ENCODE measurements around the gene DSG3. TPM values are rescaled to one million over a fixed set of nuclear protein-coding genes. Genes with fewer than 3 reads are reported as not detected.
"Not testable (repeated sequence)": the region's sequence is repeated elsewhere in the genome, so short reads cannot be mapped to it uniquely, and the experiment has no call there.

The DSG3 gene
- total and polyA plus RNA-seq, 4 experiments from 2014 or later, result 0.03 TPM; not detected in 3

- Histone ChIP-seq H3K27ac (ENCODE audit: low read depth, low read length) (no peak overlapping the region), H3K36me3 (ENCODE audit: insufficient read depth, low read length) (no peaks in the 10 kb centered on the region), H3K9me3 (ENCODE audit: control insufficient read depth in 1 of 2, low read length in 2 of 2) (no peaks in the 10 kb centered on the region), H3K4me3 (ENCODE audit: low read length in 2 of 2) (no peak overlapping the region), H3K4me1 (ENCODE audit: insufficient read depth, low read length) (no peaks in the 10 kb centered on the region), H3K27me3 (ENCODE audit: insufficient read depth, low read length) (peaks cover 8% of the 10 kb centered on the region)
- Mint-ChIP-seq H3K27me3 (peaks cover 18 to 23% of the 10 kb centered on the region in 2 donors), H3K4me1 (peaks cover 2 to 12% (median 3%) of the 10 kb centered on the region in 4 donors), H3K4me3 (no peak overlapping the region), H3K9me3 (peaks cover 0 to 6% (median 1%) of the 10 kb centered on the region in 8 donors), H3K36me3 (no peaks in the 10 kb centered on the region), H3K27ac (no peak overlapping the region)
- ChIA-PET CTCF (ENCODE audit: partially characterized antibody) (interaction anchor here (0.7 kb wide), 1 partner anchor 191 kb away, joined by 3 read pairs; no protein-coding TSS in a partner anchor), POLR2A (ENCODE audit: partially characterized antibody) (no interaction called here)
- no peak for DNase-seq
- intact Hi-C loops (cut with micrococcal nuclease), result no loop called here
Measured at GRCh38 chr18:31500051-31500688, 52.6 kb downstream of the DSG3 start.

GRCh38 chr18:31503011-31503410 lies 55.5 kb downstream of the DSG3 start:
- intact Hi-C loops (cut with micrococcal nuclease), result no loop called here
- Histone ChIP-seq H3K27ac (ENCODE audit: low read depth, low read length) (no peak overlapping the region), H3K9me3 (ENCODE audit: control insufficient read depth in 1 of 2, low read length in 2 of 2) (no peaks in the 10 kb centered on the region), H3K27me3 (ENCODE audit: insufficient read depth, low read length) (peaks cover 8% of the 10 kb centered on the region), H3K36me3 (ENCODE audit: insufficient read depth, low read length) (no peaks in the 10 kb centered on the region), H3K4me1 (ENCODE audit: insufficient read depth, low read length) (no peaks in the 10 kb centered on the region), H3K4me3 (ENCODE audit: low read length in 2 of 2) (no peak overlapping the region)
- peaks cover 2 to 12% (median 3%) of the 10 kb centered on the region in 4 donors for H3K4me1 Mint-ChIP-seq
- POLR2A ChIA-PET (ENCODE audit: partially characterized antibody), result no interaction called here
- CTCF ChIA-PET (ENCODE audit: partially characterized antibody), result no interaction called here
- no peak overlapping the region for H3K4me3 Mint-ChIP-seq
- H3K27me3 Mint-ChIP-seq, result peaks cover 10 to 16% of the 10 kb centered on the region in 2 donors
- no peak for DNase-seq
- peaks cover 0 to 8% (median 3%) of the 10 kb centered on the region in 8 donors for H3K9me3 Mint-ChIP-seq
- no peak overlapping the region for H3K27ac Mint-ChIP-seq
- H3K36me3 Mint-ChIP-seq, result no peaks in the 10 kb centered on the region

- Mint-ChIP-seq H3K4me3 (no peak overlapping the region), H3K36me3 (no peaks in the 10 kb centered on the region), H3K9me3 (peaks cover 0 to 8% (median 3%) of the 10 kb centered on the region in 8 donors), H3K4me1 (peaks cover 0 to under 1% (median 0%) of the 10 kb centered on the region in 4 donors), H3K27me3 (peaks cover 3 to 8% of the 10 kb centered on the region in 2 donors), H3K27ac (no peak overlapping the region)
- Histone ChIP-seq H3K4me3 (ENCODE audit: low read length in 2 of 2) (no peak overlapping the region), H3K4me1 (ENCODE audit: insufficient read depth, low read length) (no peaks in the 10 kb centered on the region), H3K9me3 (ENCODE audit: control insufficient read depth in 1 of 2, low read length in 2 of 2) (no peaks in the 10 kb centered on the region), H3K27ac (ENCODE audit: low read depth, low read length) (no peak overlapping the region), H3K36me3 (ENCODE audit: insufficient read depth, low read length) (no peaks in the 10 kb centered on the region), H3K27me3 (ENCODE audit: insufficient read depth, low read length) (peaks cover 8% of the 10 kb centered on the region)
- DNase-seq, result no peak
- ChIA-PET CTCF (ENCODE audit: partially characterized antibody) (no interaction called here), POLR2A (ENCODE audit: partially characterized antibody) (no interaction called here)
- intact Hi-C loops (cut with micrococcal nuclease), result no loop called here
Measured at GRCh38 chr18:31504455-31505147, 57.1 kb downstream of the DSG3 start.

- H3K36me3 Mint-ChIP-seq, result no peaks in the 10 kb centered on the region
- no peak overlapping the region for H3K27ac ChIP-seq (ENCODE audit: low read depth, low read length)
- H3K4me3 ChIP-seq (ENCODE audit: low read length in 2 of 2), result no peak overlapping the region
- peaks cover 3 to 7% of the 10 kb centered on the region in 2 donors for H3K27me3 Mint-ChIP-seq
- no peak for DNase-seq
- peaks cover 0 to 8% (median 3%) of the 10 kb centered on the region in 8 donors for H3K9me3 Mint-ChIP-seq
- intact Hi-C loops (cut with micrococcal nuclease), result no loop called here
- H3K27ac Mint-ChIP-seq, result no peak overlapping the region
- CTCF ChIA-PET (ENCODE audit: partially characterized antibody), result no interaction called here
- H3K4me1 Mint-ChIP-seq, result no peaks in the 10 kb centered on the region
- POLR2A ChIA-PET (ENCODE audit: partially characterized antibody), result no interaction called here
- H3K27me3 ChIP-seq (ENCODE audit: insufficient read depth, low read length), result peaks cover 6% of the 10 kb centered on the region
- H3K9me3 ChIP-seq (ENCODE audit: control insufficient read depth in 1 of 2, low read length in 2 of 2), result no peaks in the 10 kb centered on the region
- no peaks in the 10 kb centered on the region for H3K4me1 ChIP-seq (ENCODE audit: insufficient read depth, low read length)
- no peaks in the 10 kb centered on the region for H3K36me3 ChIP-seq (ENCODE audit: insufficient read depth, low read length)
- H3K4me3 Mint-ChIP-seq, result no peak overlapping the region
Measured at GRCh38 chr18:31505156-31505555, 57.6 kb downstream of the DSG3 start.

GRCh38 chr18:31506024-31506742 lies 58.6 kb downstream of the DSG3 start:
- CTCF ChIA-PET (ENCODE audit: partially characterized antibody), result no interaction called here
- Mint-ChIP-seq H3K9me3 (peaks cover 0 to 8% (median 3%) of the 10 kb centered on the region in 8 donors), H3K4me3 (no peak overlapping the region), H3K4me1 (no peaks in the 10 kb centered on the region), H3K36me3 (no peaks in the 10 kb centered on the region), H3K27me3 (peaks cover 3 to 5% of the 10 kb centered on the region in 2 donors), H3K27ac (no peak overlapping the region)
- Histone ChIP-seq H3K4me1 (ENCODE audit: insufficient read depth, low read length) (no peaks in the 10 kb centered on the region), H3K27ac (ENCODE audit: low read depth, low read length) (no peak overlapping the region), H3K27me3 (ENCODE audit: insufficient read depth, low read length) (no peaks in the 10 kb centered on the region), H3K4me3 (ENCODE audit: low read length in 2 of 2) (no peak overlapping the region), H3K9me3 (ENCODE audit: control insufficient read depth in 1 of 2, low read length in 2 of 2) (no peaks in the 10 kb centered on the region), H3K36me3 (ENCODE audit: insufficient read depth, low read length) (no peaks in the 10 kb centered on the region)
- intact Hi-C loops (cut with micrococcal nuclease), result no loop called here
- POLR2A ChIA-PET (ENCODE audit: partially characterized antibody), result no interaction called here
- DNase-seq, result no peak

GRCh38 chr18:31507124-31507523 lies 59.6 kb downstream of the DSG3 start:
- H3K36me3 ChIP-seq (ENCODE audit: insufficient read depth, low read length); DNase-seq; intact Hi-C loops (cut with micrococcal nuclease); H3K36me3 Mint-ChIP-seq; H3K27me3 Mint-ChIP-seq; H3K27ac ChIP-seq (ENCODE audit: low read depth, low read length); H3K9me3 Mint-ChIP-seq; H3K4me1 ChIP-seq (ENCODE audit: insufficient read depth, low read length); H3K4me1 Mint-ChIP-seq; H3K4me3 ChIP-seq (ENCODE audit: low read length in 2 of 2); CTCF ChIA-PET (ENCODE audit: partially characterized antibody); H3K4me3 Mint-ChIP-seq; POLR2A ChIA-PET (ENCODE audit: partially characterized antibody); H3K27me3 ChIP-seq (ENCODE audit: insufficient read depth, low read length); H3K9me3 ChIP-seq (ENCODE audit: control insufficient read depth in 1 of 2, low read length in 2 of 2); H3K27ac Mint-ChIP-seq: not testable (repeated sequence)

- Mint-ChIP-seq H3K27me3 (peaks cover 3 to 4% of the 10 kb centered on the region in 2 donors), H3K27ac (no peak overlapping the region), H3K36me3 (no peaks in the 10 kb centered on the region), H3K9me3 (peaks cover 0 to 8% (median 1%) of the 10 kb centered on the region in 8 donors), H3K4me3 (no peak overlapping the region), H3K4me1 (no peaks in the 10 kb centered on the region)
- Histone ChIP-seq H3K4me3 (ENCODE audit: low read length in 2 of 2) (no peak overlapping the region), H3K27me3 (ENCODE audit: insufficient read depth, low read length) (no peaks in the 10 kb centered on the region), H3K36me3 (ENCODE audit: insufficient read depth, low read length) (no peaks in the 10 kb centered on the region), H3K9me3 (ENCODE audit: control insufficient read depth in 1 of 2, low read length in 2 of 2) (no peaks in the 10 kb centered on the region), H3K27ac (ENCODE audit: low read depth, low read length) (no peak overlapping the region), H3K4me1 (ENCODE audit: insufficient read depth, low read length) (no peaks in the 10 kb centered on the region)
- DNase-seq, result no peak
- intact Hi-C loops (cut with micrococcal nuclease), result no loop called here
- ChIA-PET CTCF (ENCODE audit: partially characterized antibody) (no interaction called here), POLR2A (ENCODE audit: partially characterized antibody) (no interaction called here)
Measured at GRCh38 chr18:31508781-31509180, 61.2 kb downstream of the DSG3 start.

Data from CD4-positive, alpha-beta memory T cell (primary cell).